Measurements from ENCODE around the gene PTPRU. TPM values are rescaled to one million over a fixed set of nuclear protein-coding genes. Genes with fewer than 3 reads are reported as not detected.

The PTPRU gene
- polyA plus RNA-seq, 1 experiment: 7.8 TPM

- no peak for DNase-seq (ENCODE audit: low read depth, low spot score)
- H3K4me3 ChIP-seq (ENCODE audit: low read depth, low read length): no peak overlapping the region
- TF ChIP-seq CTCF (IDR thresholded peaks at IDR 0.05; ENCODE audit: low read depth, low read length): no peak
- POLR2A ChIA-PET: no interaction called here
- H3K27me3 ChIP-seq (ENCODE audit: control insufficient read depth, insufficient read depth, low read length): no peaks in the 10 kb centered on the region
- no peak overlapping the region for H3K27ac ChIP-seq (ENCODE audit: low read depth, low read length)
- CTCF ChIA-PET: no interaction called here
- peaks cover 4% of the 10 kb centered on the region; the same call in 1 of the 2 replicates for H3K9me3 ChIP-seq (ENCODE audit: control insufficient read depth, insufficient read depth, low read length)
These were observed 43.6 kb downstream of the PTPRU start for GRCh38 chr1:29279951-29280391.

GRCh38 chr1:29280409-29281131 is 44.2 kb downstream of the PTPRU start:
- CTCF ChIA-PET: no interaction called here

GRCh38 chr1:29281571-29281970 is 45.2 kb downstream of the PTPRU start:
- no peak for TF ChIP-seq CTCF (IDR thresholded peaks at IDR 0.05; ENCODE audit: low read depth, low read length)
- POLR2A ChIA-PET: no interaction called here
- DNase-seq (ENCODE audit: low read depth, low spot score): no peak
- CTCF ChIA-PET: no interaction called here
- no peak overlapping the region for H3K4me3 ChIP-seq (ENCODE audit: low read depth, low read length)
- H3K9me3 ChIP-seq (ENCODE audit: control insufficient read depth, insufficient read depth, low read length): no peaks in the 10 kb centered on the region; the same call in 1 of the 2 replicates
- no peak overlapping the region for H3K27ac ChIP-seq (ENCODE audit: low read depth, low read length)
- H3K27me3 ChIP-seq (ENCODE audit: control insufficient read depth, insufficient read depth, low read length): no peaks in the 10 kb centered on the region

More at GRCh38 chr1:29280409-29281131, 44.2 kb downstream of the PTPRU start:
- no peaks in the 10 kb centered on the region for H3K27me3 ChIP-seq (ENCODE audit: control insufficient read depth, insufficient read depth, low read length)
- no peak for DNase-seq (ENCODE audit: low read depth, low spot score)
- peaks cover 4% of the 10 kb centered on the region; the same call in 1 of the 2 replicates for H3K9me3 ChIP-seq (ENCODE audit: control insufficient read depth, insufficient read depth, low read length)
- H3K27ac ChIP-seq (ENCODE audit: low read depth, low read length): no peak overlapping the region
- no peak for TF ChIP-seq CTCF (IDR thresholded peaks at IDR 0.05; ENCODE audit: low read depth, low read length)
- POLR2A ChIA-PET: no interaction called here
- no peak overlapping the region for H3K4me3 ChIP-seq (ENCODE audit: low read depth, low read length)

- H3K9me3 ChIP-seq (ENCODE audit: control insufficient read depth, insufficient read depth, low read length): no peaks in the 10 kb centered on the region; the same call in 1 of the 2 replicates
- TF ChIP-seq CTCF (IDR thresholded peaks at IDR 0.05; ENCODE audit: low read depth, low read length): no peak
- DNase-seq (ENCODE audit: low read depth, low spot score): no peak
- H3K27me3 ChIP-seq (ENCODE audit: control insufficient read depth, insufficient read depth, low read length): no peaks in the 10 kb centered on the region
- ChIA-PET POLR2A (no interaction called here), CTCF (no interaction called here)
- H3K4me3 ChIP-seq (ENCODE audit: low read depth, low read length): no peak overlapping the region
- H3K27ac ChIP-seq (ENCODE audit: low read depth, low read length): no peak overlapping the region
These were observed 46.0 kb downstream of the PTPRU start for GRCh38 chr1:29282135-29282923.
